SH-SY5Y (cell line): ENCODE results near the gene C16orf74.

Source experiments
- GATA2 ChIP-seq: IDR thresholded peaks from 2 replicates; pipeline ENCODE4 v1.6.1; 2011; ENCODE audit warnings: mild to moderate bottlenecking, low read depth, low read length
- GATA3 ChIP-seq: IDR thresholded peaks from 2 replicates; pipeline ENCODE4 v1.6.1; 2011; ENCODE audit warnings: low read depth, mild to moderate bottlenecking, low read length, moderate library complexity

GRCh38 chr16:85661740-85662481 lies 89.0 kb downstream of the C16orf74 start:
- no peak for TF ChIP-seq GATA2
- TF ChIP-seq GATA3 = no peak
